GM10248 (cell line): Measurements from ENCODE around the gene BCAS2.

Experiments used
- CTCF ChIA-PET: fragments of 300-600 bp; sonication (Branson Sonifier 250); formaldehyde crosslinking; extraction: SDS; loops from one replicate; lab custom pipeline; 2021; ENCODE audit warnings: antibody characterized with exemption; lab: Yijun Ruan, JAX
- POLR2A ChIA-PET: fragments of 350-650 bp; sonication (Branson Sonifier 250); formaldehyde crosslinking; extraction: SDS; loops from one replicate; lab custom pipeline; 2020; ENCODE audit warnings: antibody characterized with exemption; lab: Yijun Ruan, JAX
- DNase-seq: peaks from one replicate; pipeline ENCODE4 v3.0.0; 2012; ENCODE audit errors: extremely low spot score
- TF ChIP-seq, protein P1 (sequence below): IDR thresholded peaks from 2 replicates; pipeline ENCODE4 v1.5.1; 2012; ENCODE audit warnings: mild to moderate bottlenecking, low read depth; ENCODE audit errors: extremely low read depth, missing control alignments, control extremely low read depth

BCAS2 gene

DNA sequence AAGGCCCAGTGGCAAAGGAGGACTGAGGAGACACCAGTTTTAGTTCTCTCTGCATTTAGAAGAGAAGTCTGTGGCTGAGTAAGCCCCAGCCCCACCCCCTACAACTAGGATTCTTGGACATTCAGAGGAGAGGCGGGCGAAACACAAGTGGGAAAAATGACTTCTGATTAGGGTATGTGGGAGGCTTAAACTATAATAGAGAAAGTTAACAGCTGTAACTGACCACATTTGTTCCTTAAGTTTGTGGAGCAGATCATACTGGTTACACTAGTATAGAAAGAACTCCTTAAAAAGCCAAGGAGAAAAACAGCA lies 59.2 kb downstream of the BCAS2 start:
- DNase-seq, result no peak
- CTCF ChIA-PET, result no interaction called here
- TF ChIP-seq, protein P1, sequence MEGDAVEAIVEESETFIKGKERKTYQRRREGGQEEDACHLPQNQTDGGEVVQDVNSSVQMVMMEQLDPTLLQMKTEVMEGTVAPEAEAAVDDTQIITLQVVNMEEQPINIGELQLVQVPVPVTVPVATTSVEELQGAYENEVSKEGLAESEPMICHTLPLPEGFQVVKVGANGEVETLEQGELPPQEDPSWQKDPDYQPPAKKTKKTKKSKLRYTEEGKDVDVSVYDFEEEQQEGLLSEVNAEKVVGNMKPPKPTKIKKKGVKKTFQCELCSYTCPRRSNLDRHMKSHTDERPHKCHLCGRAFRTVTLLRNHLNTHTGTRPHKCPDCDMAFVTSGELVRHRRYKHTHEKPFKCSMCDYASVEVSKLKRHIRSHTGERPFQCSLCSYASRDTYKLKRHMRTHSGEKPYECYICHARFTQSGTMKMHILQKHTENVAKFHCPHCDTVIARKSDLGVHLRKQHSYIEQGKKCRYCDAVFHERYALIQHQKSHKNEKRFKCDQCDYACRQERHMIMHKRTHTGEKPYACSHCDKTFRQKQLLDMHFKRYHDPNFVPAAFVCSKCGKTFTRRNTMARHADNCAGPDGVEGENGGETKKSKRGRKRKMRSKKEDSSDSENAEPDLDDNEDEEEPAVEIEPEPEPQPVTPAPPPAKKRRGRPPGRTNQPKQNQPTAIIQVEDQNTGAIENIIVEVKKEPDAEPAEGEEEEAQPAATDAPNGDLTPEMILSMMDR, result no peak
- POLR2A ChIA-PET, result no interaction called here

DNA sequence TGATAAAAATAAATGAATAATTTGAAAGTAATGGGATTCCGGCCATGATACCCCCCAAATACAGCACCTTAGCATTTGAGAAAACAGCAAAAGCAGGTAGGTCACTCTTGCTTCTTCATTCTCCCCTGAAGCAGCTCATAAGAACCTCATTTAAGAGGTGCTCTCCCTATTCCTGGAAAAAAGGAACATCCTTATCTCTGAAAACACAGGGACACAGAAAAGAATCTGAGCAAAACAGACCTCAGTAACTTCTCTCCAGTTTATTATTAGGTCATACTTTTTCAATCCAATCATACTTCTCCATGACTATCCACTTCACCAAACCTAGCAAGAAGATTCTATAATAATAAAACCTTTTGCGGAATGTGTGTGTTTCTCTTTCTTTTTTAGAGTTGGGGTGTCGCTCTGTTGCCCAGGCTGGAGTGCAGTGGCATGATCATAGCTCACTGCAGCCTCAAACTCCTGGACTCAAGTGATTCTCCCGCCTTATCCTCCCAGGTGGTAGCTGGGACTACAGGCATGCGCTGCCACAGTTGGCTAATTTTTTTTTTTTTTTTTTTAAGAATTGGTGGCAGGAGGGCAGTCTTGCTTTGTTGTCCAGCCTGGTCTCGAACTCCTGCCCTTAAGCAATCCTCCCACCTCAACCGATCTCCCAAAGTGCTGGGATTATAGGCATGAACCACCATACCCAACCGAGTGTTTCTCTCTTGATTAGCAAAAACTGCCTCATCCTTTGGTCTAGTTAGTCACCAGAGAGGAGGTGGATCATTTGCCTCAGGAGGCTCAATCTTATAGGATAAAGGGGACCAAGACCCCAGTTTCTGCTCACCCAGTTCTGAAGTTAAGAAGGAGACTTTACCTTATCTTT lies 59.8 kb downstream of the BCAS2 start:
- ChIA-PET CTCF (interaction anchor here (0.7 kb wide), 1 partner anchor 11 kb away, joined by 3 read pairs; the partner anchor contains the start of gene TRIM33), POLR2A (no interaction called here)
- no peak for DNase-seq
- TF ChIP-seq, protein P1, result no peak
